Measurements from ENCODE around the gene PEX6. TPM values are rescaled to one million over a fixed set of nuclear protein-coding genes. Genes with fewer than 3 reads are reported as not detected.

Gene PEX6
- total RNA-seq, 6 donors from 2014 or later = 6.5 to 36.7 (median 21.0) TPM

Other genes with a start within 250 kb of the PEX6 start
- gene TBCC, start 233.1 kb downstream of the PEX6 start, total RNA-seq = 10 to 100 TPM; 14.3 to 34.7 (median 24.2) TPM
- 10 to 100 TPM; 11.1 to 23.8 (median 14.9) TPM for gene BICRAL, start 197.1 kb downstream of the PEX6 start, total RNA-seq
- gene RPL7L1, start 99.6 kb downstream of the PEX6 start, total RNA-seq = 10 to 100 TPM; 41.7 to 81.5 (median 58.2) TPM
- gene PTCRA, start 63.1 kb downstream of the PEX6 start, total RNA-seq = 10 to 100 TPM in 1 of 6 donors, 1 to 10 TPM in 3, not detected in 2; 3.3 to 10.7 (median 7.1) TPM
- 10 to 100 TPM; 32.4 to 95.2 (median 50.3) TPM for gene CNPY3, start 49.7 kb downstream of the PEX6 start, total RNA-seq
- 10 to 100 TPM in 1 of 6 donors, 1 to 10 TPM in 4, not detected in 1; 1.9 to 10.5 (median 8.5) TPM for gene GNMT, start 18.4 kb downstream of the PEX6 start, total RNA-seq
- 10 to 100 TPM; 22.8 to 45.1 (median 27.3) TPM for gene PPP2R5D, start 5.4 kb upstream of the PEX6 start, total RNA-seq
- 10 to 100 TPM; 32.1 to 52.6 (median 43.0) TPM for gene MEA1, start 34.8 kb upstream of the PEX6 start, total RNA-seq
- gene KLHDC3, start 35.1 kb upstream of the PEX6 start, total RNA-seq = 10 to 100 TPM; 36.7 to 74.0 (median 59.3) TPM
- gene RRP36, start 42.4 kb upstream of the PEX6 start, total RNA-seq = 10 to 100 TPM; 32.0 to 77.2 (median 45.9) TPM
- gene CUL7, start 74.7 kb upstream of the PEX6 start, total RNA-seq = 10 to 100 TPM; 16.0 to 35.6 (median 20.4) TPM
- 10 to 100 TPM; 17.2 to 58.2 (median 30.7) TPM for gene MRPL2, start 80.3 kb upstream of the PEX6 start, total RNA-seq
- 100 to 1,000 TPM in 1 of 6 donors, 10 to 100 TPM in 5; 31.2 to 155 (median 37.7) TPM for gene KLC4, start 80.5 kb upstream of the PEX6 start, total RNA-seq
- gene PTK7, start 97.1 kb upstream of the PEX6 start, total RNA-seq = 100 to 1,000 TPM in 2 of 6 donors, 10 to 100 TPM in 4; 68.6 to 180 (median 89.4) TPM
- gene SRF, start 192.1 kb upstream of the PEX6 start, total RNA-seq = 10 to 100 TPM; 25.1 to 40.6 (median 30.8) TPM
- gene CUL9, start 203.0 kb upstream of the PEX6 start, total RNA-seq = 100 to 1,000 TPM in 1 of 6 donors, 10 to 100 TPM in 5; 26.9 to 105 (median 47.5) TPM

Data from upper lobe of left lung (tissue), 6 donors.